ENCODE results near the gene RNU6-1. TPM values are rescaled to one million over a fixed set of nuclear protein-coding genes. Genes with fewer than 3 reads are reported as not detected.

Gene RNU6-1
- total RNA-seq, 1 experiment from 2014 or later = not detected

DNA sequence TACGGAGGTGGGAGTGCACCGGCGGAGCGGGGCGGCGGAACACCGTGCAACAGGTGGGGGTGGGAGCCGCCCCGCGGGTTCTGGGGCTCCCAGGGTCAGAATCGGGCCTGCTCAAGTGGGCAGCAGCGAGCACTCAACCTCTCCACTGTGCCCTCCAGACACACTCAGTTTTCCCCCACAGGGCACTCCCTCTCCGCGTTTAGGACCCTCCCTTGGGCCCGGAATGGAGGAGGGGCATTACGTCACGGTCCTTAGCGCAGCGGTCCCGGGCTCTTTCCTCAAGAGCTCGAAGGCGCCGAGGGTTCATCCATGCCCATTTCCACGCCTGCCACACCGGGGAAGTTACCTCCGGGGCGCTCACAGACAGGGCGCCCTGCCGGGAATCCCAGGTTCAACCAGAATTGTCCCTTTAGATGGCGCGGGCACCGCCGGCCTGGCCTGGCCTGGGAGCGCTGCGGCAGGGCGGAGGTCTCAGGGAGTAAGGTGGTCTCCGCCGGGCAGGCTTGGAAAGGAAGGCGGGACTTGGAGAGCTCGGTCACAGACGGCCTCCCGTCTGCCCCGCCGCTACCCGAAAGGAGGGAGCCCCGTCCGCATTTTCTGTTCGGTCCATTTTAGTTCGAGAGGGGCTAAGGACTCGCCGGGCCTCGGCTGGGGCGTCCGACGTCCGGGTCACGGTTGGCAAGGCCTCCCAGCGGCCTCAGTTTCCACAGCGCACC is 5.1 kb downstream of the RNU6-1 start:
- RAD21 ChIA-PET (ENCODE audit: low non-redundant PET in 1 of 2, low total read pairs in 2 of 2, uncharacterized antibody in 2 of 2, unreplicated experiment in 2 of 2) = no interaction called here
- CTCF ChIA-PET = interaction anchor here (0.6 to 2.0 kb wide), 2 partner anchors 336 to 378 kb away, joined by 3 to 6 read pairs; no protein-coding TSS in a partner anchor
- Histone ChIP-seq H3K4me2 (ENCODE audit: low read length) (no peak overlapping the region), H3K4me1 (ENCODE audit: control insufficient read depth in 1 of 2, insufficient read depth in 2 of 2, low read length in 2 of 2) (peaks cover 3 to 8% of the 10 kb centered on the region in 2 experiments; a peak in 3 of 4 replicates), H3K9me3 (ENCODE audit: control insufficient read depth in 1 of 2, insufficient read depth in 1 of 2, low read depth in 1 of 2, low read length in 2 of 2) (no peaks in the 10 kb centered on the region), H3K4me3 (replicated peaks in 1 of 2; ENCODE audit: low read depth in 1 of 2, low read length in 2 of 2) (no peak overlapping the region), H3K36me3 (ENCODE audit: control insufficient read depth in 1 of 2, insufficient read depth in 2 of 2, low read length in 2 of 2) (no peaks in the 10 kb centered on the region), H3K79me2 (ENCODE audit: insufficient read depth, low read length) (no peaks in the 10 kb centered on the region), H4K20me1 (ENCODE audit: insufficient read depth) (no peaks in the 10 kb centered on the region), H3K9me2 (ENCODE audit: insufficient read depth) (no peaks in the 10 kb centered on the region), H3K27ac (ENCODE audit: low read depth, low read length) (no peak overlapping the region), H2AFZ (ENCODE audit: low read depth, low read length, poor library complexity, severe bottlenecking) (no peak overlapping the region), H3K9ac (ENCODE audit: low read length) (no peak overlapping the region), H3K27me3 (ENCODE audit: insufficient read depth, low read length) (no peaks in the 10 kb centered on the region)
- TF ChIP-seq CEBPB (IDR thresholded peaks at IDR 0.05; ENCODE audit: low read depth) (no peak), SP1 (IDR thresholded peaks at IDR 0.05; ENCODE audit: low read depth) (no peak)
- TF ChIP-seq, protein P1, sequence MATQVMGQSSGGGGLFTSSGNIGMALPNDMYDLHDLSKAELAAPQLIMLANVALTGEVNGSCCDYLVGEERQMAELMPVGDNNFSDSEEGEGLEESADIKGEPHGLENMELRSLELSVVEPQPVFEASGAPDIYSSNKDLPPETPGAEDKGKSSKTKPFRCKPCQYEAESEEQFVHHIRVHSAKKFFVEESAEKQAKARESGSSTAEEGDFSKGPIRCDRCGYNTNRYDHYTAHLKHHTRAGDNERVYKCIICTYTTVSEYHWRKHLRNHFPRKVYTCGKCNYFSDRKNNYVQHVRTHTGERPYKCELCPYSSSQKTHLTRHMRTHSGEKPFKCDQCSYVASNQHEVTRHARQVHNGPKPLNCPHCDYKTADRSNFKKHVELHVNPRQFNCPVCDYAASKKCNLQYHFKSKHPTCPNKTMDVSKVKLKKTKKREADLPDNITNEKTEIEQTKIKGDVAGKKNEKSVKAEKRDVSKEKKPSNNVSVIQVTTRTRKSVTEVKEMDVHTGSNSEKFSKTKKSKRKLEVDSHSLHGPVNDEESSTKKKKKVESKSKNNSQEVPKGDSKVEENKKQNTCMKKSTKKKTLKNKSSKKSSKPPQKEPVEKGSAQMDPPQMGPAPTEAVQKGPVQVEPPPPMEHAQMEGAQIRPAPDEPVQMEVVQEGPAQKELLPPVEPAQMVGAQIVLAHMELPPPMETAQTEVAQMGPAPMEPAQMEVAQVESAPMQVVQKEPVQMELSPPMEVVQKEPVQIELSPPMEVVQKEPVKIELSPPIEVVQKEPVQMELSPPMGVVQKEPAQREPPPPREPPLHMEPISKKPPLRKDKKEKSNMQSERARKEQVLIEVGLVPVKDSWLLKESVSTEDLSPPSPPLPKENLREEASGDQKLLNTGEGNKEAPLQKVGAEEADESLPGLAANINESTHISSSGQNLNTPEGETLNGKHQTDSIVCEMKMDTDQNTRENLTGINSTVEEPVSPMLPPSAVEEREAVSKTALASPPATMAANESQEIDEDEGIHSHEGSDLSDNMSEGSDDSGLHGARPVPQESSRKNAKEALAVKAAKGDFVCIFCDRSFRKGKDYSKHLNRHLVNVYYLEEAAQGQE (IDR thresholded peaks at IDR 0.05; ENCODE audit: low read depth) = no peak
- intact Hi-C loops (cut with micrococcal nuclease) = loop anchor here (10.0 kb wide), 3 partner anchors 310 to 590 kb away; partner anchors contain the start of gene C15orf61
- POLR2A ChIA-PET = no interaction called here
- DNase-seq (ENCODE audit: low read depth, low spot score) (no peak), ATAC-seq (no peak)
- BruUV-seq (replicated peaks) = no TSS peak

Measured in HCT116 (cell line).